NCI-H2107 (cell line): Measurements from ENCODE around the gene NSUN2.
"Not testable (repeated sequence)": the region's sequence is repeated elsewhere in the genome, so short reads cannot be mapped to it uniquely, and the experiment has no call there.

Experiments
- DNase-seq: peaks from one replicate; lab custom pipeline; 2025; lab: John Stamatoyannopoulos, UW

Gene NSUN2

DNA sequence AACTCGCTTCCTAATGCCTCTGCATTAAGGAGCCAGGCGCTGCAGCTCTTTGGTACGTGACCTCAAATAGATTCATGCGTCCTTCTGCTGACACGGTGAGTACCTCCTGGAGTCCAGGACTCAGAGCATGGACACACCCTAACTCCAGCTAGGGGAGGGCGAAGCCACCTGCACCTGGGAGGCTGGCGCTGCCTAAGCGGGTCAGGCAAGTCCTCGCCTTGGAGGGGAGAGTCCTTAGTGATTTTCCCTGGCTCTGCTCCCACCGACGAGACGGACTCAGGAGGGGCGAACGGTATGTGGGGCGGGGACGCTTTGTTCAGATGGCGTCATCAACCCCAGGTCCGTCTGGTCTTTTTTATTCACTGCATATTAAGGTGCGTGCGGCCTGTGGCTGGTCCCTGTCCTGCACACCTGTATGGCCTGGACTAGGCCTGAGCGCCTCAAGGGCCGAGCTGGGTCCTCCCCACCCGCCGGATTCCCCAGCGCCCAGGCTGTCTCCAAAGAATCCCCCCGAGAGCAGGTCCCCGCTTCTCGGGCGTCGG, 50.3 kb downstream of the NSUN2 start:
- no peak for DNase-seq

DNA sequence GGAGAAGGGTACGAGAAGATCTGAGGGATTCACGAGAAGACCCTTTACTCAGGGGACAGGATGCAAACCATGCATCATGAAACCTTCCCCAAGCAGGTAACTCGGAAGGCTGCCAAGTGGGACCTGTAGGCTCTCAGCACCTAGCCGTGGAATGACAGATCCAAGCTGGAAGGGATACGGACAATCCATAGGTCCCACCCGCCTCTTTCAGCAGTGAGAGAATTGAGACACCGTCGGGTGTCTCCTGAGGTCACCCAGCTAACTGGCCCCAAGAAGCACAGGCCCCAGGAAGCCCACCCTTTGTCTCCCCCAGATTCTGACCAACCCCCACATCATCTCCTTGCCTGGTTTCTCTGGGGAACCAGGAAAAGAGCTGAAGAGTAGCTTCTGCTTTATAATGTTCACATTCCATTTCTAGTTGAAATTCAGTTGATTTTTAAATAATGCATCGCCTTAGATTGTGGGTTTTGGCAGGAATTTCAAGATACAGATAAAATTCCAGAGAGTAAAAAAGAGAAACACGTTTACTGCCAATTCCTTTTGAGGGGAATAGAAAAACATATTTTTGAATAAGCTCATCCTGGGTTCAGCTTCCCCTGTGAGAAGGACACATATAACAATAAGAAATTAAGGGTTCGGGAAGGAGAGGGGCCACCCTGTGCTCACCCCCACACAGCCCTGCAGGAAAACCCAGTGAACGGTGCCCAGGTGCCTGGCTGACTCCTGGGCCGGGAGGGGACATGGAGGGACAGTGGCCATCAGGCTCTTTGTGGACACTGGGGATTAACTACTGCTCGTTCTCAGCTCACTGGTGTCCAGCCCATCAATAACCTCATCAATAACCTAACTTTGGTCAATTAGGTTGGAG, 51.1 kb downstream of the NSUN2 start:
- DNase-seq, result no peak

DNA sequence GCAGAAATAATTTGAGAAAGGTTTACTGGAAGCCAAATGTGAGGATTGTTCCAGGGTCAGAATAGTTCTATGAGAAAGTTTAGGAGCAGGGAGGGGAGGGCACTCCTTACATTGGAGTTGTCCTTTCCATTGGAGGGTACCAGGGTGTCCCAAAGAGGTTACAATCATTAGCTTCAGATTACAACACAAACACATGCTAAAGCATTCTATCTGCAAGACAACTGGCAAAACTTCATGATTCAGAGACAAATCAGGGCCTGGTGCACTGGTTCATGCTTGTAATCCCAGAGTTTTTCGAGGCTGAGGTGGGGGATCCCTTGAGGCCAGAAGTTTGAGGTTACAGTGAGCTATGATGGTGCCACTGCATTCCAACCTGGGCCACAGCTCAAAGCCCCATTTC, 51.8 kb downstream of the NSUN2 start:
- DNase-seq, result no peak

DNA sequence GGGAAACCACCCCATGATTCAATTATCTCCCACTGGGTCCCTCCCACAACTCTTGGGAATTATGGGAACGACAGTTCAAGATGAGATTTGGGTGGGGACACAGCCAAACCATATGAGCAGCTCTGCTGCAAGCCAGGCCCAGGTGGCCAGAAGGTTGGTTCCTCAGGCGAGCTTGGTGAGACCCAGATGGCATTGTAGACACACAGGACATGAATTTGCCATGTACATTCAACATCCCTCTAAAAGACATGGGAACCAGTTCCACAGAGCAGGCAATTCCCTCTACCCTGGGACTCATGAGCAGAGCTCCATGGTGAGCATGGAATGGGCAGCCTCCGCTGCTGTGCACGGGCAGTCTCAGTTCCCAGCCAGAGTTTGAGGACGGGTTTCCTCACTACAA, 53.3 kb downstream of the NSUN2 start:
- no peak for DNase-seq

DNA sequence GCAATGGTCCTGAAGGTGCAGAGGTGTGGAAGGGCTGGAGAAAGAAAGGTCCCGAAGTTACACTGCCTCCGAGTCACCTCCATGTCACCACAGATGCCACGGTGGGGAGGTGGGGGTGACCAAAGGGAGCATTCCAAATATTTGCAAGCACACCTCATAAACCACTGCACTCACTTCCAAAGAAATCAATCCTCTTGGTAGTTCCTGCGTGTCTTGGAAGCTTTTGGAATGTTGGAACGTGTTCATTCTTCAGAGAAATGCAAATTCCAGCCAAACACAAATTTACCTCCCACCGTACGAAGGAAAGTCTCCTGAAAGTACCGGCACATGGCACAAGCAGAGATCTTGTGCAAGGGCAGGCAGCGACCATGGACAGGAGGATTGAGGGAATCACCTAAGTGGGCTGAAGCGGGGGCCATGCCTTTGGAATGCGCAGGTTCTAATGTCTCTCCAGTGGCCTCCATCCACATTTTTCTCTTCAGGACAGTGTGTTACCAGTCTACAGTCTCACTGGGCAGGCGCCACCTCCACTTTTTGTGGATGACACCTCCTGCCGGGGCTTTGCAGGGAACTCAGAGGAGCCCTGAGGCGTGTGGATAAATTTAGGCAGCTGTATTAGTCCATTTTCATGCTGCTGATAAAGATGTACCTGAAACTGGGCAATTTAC, 54.0 kb downstream of the NSUN2 start:
- DNase-seq, result no peak

DNA sequence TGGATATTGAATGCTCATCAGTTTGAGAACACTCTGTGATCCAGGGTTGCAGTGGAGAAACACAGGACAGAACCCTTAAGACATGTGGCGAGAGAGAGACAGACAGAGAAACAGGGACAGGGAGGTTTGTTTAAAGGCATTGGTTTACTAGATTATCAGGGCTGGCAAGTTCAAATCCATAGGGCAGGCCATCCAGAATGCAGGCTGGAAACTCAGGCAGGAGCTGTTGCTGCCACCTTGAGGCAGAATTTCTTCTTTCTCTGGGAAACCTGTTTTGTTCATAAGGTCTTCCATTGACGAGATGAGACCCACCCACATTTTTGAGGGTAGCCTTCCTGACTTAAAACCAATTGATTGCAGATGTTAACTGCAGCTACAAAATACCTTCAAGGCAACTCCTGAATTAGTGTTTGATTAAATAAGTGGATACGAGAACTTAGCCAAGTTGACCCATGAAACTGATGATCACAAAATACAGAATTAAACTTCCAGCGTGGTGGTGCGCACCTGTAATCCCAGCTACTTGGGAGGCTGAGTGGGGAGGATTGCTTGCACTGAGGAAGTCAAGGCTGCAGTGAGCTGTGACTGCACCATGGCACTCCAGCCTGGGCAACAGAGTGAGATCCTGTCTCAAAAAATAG, 55.9 kb downstream of the NSUN2 start:
- no peak for DNase-seq

DNA sequence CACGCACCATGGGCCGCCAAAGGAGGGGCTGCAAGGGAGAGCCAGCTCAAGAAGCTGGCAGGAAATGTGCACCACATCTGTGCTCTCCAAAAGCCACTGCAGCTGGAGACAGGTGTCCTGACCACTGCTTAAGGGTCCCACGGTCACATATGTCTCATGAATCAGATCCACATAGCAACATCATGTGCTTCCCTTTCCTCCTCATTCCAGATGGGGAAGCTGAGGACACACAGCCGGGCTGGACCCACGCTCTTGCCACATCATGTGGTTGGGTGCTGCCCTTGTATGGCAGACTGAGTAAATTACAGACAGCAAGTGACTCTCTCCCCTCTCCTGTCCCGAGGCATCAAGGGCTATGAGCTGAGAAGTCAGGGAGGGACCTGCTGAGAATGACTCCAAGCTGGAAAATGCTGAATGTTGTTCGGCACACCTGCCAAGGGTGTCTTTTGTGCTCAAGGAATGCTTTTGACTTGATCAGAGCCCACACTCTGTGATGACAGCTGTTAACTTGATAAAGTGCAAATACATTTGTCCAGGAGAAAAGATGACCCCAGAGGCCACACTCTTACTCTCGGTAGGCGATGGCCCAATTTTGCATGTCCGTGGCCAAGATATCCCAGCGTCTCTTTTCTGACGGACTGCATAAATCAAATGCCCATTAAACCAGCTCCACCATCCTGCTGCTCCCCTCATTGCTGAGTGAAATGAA, 58.2 kb downstream of the NSUN2 start:
- DNase-seq, result no peak

DNA sequence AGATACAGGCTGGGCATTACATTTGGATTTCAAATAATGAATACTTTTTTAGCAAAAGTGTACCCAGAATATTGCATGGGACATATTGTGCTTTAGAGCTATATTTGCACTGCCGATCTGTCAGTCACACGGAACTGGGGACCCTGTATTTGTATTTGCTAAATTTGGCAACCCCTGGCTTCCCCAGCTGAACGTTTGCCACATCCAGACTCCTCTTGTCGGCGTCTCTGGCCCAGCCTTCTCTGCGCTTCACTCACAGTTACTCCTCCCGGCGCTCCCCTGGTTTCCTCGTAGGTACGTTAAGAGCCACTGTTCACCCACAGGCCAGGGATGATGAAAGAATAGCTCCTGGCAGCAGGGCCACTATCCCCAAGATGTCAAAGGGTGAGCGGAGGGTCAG, 58.7 kb downstream of the NSUN2 start:
- DNase-seq, result no peak

DNA sequence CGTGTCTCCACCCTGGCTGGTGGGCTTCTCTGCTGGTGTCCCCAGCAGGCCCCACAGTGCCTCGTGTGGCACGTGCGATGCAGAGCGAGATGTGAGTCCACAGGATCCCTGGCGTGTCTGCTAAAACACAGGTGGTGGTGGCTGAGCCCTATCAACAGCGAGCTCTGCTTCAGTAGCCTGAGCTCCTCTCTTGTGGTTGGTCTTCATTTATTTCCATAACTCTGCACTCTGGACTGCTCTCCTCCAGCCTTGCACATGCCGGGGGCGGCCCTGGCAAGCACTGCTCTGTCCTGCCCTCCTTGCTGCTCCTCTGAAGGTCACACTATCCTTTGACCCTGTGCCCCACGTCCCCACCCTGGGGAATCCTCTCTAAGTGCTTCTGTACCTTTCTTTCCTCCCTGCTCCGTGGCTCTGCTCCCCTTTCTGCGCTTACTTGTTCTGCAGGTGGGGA, 59.2 kb downstream of the NSUN2 start:
- DNase-seq, result no peak

DNA sequence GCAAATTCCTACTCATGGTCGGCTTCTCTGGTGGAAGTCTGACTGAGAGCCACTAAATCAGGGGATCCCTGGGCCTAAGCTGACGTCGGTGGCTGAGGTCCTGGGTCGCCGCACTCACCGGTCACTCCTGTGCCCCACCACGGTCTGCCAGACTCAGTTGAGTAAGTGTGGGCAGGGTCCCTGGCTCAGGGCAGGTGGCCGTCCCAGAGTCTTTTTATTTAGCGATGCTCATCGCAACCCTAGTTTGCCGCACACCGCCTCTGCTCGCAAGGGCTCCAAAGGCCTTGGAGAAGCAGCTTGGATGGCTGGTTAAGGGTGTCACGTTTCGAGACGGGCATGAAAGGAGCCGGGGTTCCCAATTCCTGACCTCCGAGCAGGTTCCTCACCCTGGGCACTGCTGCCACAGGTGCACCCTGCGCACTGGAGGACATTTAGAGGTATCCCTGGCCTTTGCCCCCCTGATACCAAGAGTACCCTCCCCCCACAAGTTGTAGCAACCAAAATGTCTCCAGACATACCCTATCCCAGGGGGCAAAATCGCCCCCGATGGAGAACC, 59.9 kb downstream of the NSUN2 start:
- DNase-seq, result no peak

DNA sequence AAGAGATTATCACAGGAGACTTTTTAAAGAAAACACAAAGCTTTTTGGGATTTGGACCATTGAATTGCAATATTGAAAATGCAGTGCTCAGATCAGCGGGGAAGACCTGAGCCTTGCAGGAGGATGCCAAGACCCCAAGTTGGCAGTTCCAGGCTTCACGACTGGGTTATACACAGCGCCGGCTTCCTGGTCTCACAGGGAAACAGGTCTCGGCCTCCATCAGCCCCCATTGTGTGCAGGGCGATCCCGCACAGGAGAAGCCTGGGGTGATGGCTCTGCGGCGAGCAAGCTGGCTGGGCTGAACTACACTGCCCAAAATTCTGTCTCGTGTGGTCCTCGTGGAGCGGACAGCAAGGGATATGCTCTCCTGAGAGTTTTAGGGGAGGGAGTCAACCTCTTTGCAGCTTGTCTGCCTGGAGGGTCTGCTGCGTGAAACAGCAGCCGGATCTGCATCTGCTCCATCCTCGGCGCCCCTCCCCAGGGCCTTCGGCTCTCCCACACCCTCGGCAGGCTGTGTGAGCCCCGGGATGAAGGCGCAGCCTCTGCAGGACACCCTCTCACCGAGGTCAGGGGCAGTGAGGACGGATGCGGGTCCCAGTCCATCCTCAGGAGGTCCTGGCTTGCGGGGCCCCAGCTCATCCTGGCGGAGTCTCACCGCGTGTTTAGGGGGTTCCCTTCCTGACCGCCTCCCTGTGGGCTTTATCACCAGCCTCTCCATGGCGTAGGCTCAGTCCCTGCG, 60.6 kb downstream of the NSUN2 start:
- no peak for DNase-seq

DNA sequence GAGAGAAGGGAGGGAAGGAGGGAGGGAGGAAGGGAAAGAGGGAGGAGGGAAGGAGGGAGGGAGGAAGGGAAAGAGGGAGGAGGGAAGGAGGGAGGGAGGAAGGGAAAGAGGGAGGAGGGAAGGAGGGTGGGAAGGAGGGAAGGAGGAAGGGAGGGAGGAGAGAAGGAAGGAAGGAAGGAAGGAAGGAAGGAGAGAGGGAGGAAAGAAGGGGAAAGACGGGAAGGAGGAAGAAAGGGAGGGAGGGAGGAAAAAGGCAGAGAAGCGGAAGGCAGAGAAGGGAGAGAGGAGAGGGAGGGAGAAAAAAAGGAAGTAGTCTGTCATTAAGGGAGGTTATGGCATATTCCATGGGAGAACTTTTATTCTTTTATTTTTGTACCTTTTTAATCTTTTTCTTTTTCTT, 61.2 kb downstream of the NSUN2 start:
- not testable (repeated sequence) for DNase-seq

DNA sequence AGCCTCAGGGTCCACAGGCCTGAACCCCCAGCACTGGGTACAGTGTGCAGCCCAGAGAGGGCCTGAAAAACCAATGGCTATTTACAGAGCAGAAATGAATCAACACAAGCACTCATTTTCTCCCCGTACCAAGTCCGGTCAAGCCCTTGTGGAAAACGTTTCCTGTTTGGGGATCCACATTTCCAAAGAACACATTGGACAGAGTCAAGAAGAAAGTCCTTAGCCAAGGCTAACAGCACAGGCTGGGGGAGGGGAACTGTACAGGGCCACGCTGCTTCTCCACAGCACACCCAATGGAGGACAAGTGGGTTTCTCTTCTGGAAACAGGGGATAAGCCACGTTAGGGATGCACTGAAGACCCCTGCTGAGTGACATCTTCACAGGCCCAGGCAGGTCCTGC, 62.3 kb downstream of the NSUN2 start:
- DNase-seq, result no peak

DNA sequence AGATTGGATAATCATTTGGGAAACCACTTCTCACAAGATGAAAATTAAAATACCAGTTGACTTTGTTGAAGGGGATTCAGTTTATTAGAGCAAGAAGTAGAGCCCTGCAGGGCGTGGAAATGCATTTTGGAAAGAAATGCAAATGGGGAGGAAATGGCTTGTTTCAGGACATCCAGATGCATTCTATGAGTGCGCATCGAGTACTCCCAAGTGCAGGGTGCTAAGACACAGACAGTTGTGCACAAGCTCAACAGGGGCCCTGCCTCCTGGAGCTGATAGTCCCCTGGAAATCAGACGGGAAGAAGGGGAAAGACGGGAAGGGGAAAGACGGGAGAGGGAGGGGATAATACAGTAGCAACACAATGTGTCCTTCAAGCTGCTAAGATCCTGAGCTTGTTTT, 64.0 kb downstream of the NSUN2 start:
- no peak for DNase-seq

DNA sequence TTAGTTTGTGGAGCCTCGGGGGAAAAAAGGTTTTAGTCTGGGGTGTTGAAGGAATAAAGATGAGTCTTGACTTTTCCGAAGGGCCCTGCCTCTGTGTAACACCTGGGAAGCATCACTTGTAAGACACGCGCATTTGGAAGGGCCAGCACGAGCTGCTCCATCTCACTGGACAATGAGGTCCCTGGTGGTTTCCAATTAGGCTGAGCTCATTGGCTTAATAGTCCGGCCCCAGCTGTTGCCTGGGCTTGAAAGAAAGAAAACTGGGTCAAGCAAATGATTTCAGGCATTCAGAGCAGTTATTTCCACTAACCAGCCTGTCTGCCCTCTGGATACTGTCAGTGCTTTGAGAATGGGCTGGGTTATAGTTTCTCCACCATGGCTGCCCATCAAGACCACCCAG, 64.5 kb downstream of the NSUN2 start:
- no peak for DNase-seq

DNA sequence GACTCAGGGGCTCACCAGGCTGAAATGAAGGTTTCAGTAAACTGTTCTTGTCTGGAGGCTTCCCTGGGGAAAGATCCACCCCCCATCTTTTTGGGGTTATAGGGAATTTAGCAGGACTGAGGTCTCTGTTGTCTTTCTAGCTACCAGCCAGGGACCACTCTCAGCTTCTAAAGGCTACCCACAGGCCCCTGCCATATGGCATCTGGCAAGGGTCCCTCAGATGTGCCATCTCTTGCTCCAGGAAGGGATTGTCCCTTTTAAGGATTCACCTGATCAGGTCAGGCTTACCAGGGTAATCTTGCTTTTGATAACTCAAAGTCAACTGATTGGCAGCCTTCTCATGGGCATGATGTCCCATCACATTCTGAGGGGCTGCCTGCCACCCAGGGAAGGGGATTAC, 65.0 kb downstream of the NSUN2 start:
- no peak for DNase-seq

DNA sequence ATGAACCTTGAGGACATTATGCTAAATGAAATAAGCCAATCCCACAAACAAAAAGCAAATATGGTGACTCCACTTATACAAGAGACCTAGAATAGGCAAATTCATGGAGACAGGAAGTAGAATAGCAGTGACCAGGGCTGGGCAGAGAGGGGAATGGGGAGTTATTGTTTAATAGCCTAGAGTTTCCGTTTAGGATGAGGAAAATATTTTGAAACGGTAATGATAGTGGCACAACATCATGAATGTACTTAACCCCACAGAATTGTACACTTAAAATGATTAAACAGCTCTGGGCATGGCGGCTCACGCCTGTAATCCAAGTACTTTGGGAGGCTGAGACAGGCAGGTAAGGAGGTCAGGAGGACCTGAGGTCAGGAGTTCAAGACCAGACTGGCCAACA, 65.8 kb downstream of the NSUN2 start:
- no peak for DNase-seq

DNA sequence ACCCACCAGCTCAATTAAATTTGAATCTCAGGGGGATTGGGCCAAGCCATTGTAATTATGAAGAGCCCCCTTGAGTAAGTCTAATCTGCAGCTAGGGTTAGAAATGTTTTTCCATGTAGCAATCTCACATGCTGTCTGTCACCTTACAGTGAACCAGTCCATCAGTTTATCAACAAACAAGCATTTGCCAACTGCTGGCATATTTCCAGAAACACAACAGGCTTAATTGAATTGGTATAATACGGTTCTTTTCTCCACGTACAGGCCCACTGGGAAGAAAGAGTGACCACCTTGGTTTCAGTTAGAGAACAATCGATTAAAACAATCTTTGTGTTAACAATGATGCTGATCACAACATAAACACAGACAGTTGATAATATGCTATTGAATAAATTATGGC, 67.4 kb downstream of the NSUN2 start:
- no peak for DNase-seq

DNA sequence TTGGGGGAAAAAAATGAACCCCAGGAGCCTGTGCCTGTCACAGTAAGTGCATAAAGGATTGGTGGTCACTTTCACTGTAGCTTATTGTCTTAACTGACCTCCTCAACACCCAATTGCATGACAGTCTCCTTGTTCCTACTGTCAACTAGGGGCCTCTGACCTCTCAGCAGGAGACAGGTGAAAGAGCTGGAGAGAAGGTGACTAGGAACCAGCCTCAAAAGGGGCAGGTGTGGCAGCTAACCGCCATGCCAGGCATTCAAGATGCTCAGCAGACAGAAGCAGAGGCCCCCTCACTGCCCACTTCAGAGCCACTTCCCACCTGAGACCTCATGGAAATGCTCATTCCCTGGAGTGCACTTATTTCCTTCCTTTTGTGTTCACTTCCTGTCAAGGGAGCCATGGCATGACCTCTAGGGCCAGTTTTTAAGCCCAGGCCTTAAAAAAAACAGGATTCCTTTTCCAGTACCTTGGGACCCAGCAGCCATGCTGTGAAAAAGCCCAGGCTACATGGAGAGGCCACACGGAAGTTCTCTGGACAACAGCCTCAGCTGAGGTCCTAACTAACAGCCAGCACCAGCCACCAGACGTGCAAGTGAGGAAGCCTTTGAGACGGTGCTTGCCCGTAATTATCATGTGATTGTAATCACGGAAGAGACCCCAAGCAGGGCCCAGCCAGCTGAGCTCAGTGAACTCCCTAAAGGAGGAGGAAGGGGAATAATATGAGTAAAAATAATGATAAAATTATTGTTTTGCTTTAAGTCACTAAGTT, 74.9 kb downstream of the NSUN2 start:
- no peak for DNase-seq

DNA sequence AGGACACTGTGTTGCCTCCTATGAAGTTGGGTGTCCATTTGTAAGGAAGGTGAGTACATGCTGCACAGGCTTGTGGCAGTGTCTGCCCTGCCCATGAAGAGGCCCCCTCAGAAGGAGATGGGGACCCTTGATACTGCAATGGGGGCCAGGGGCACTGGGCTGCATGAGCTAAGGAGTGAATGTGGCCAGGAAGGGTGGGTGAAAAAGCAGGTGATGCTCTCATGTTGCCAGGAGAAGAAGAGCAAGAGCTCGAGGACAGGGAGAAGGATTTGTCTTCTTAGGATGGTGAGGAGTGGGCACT, 76.1 kb downstream of the NSUN2 start:
- DNase-seq, result no peak
